GM12878 (cell line): ENCODE measurements around the gene TTLL13. TPM values are rescaled to one million over a fixed set of nuclear protein-coding genes. Genes with fewer than 3 reads are reported as not detected.

Experiments
- CBFB ChIP-seq: IDR thresholded peaks from 2 replicates; pipeline ENCODE4 v1.6.1; 2016; ENCODE audit warnings: antibody characterized with exemption, low read depth
- EGR1 ChIP-seq, 2 experiments: IDR thresholded peaks; 1 replicate in 1 of 2; 2 replicates in 1 of 2; pipeline ENCODE4 v1.6.1; 2011 to 2012; ENCODE audit warnings: low read depth in 2 of 2, low read length in 2 of 2, borderline replicate concordance in 1 of 2, mild to moderate bottlenecking in 1 of 2, moderate library complexity in 1 of 2
- ETV6 ChIP-seq, 2 experiments: fragments of 450-650 bp in 1 of 2; IDR thresholded peaks in 1 of 2; conservative IDR thresholded peaks in 1 of 2; 2 replicates each; pipeline ENCODE4 v1.6.1; 2014; ENCODE audit warnings: antibody characterized with exemption in 1 of 2, borderline replicate concordance in 1 of 2, low read depth in 1 of 2, mild to moderate bottlenecking in 1 of 2, moderate library complexity in 1 of 2
- HDAC2 ChIP-seq: fragments of 200-600 bp; sonication (generic); IDR thresholded peaks from 2 replicates; pipeline ENCODE4 v1.6.1; 2017
- IKZF1 ChIP-seq: fragments of 450-650 bp; conservative IDR thresholded peaks from 2 replicates; pipeline ENCODE4 v1.6.1; 2017; ENCODE audit warnings: antibody characterized with exemption, mild to moderate bottlenecking
- NFYB ChIP-seq: IDR thresholded peaks from 2 replicates; pipeline ENCODE4 v1.6.1; 2011; ENCODE audit warnings: low read depth, mild to moderate bottlenecking, low read length, improper control_type of control experiment, moderate library complexity; ENCODE audit not compliant: insufficient read depth
- NKRF ChIP-seq: fragments of 450-650 bp; conservative IDR thresholded peaks from 2 replicates; pipeline ENCODE4 v1.6.1; 2017; ENCODE audit warnings: mild to moderate bottlenecking, moderate library complexity
- NR2C2 ChIP-seq: IDR thresholded peaks from 2 replicates; pipeline ENCODE4 v1.6.1; 2011; ENCODE audit warnings: borderline replicate concordance, low read depth; ENCODE audit not compliant: control insufficient read depth, insufficient read length
- PKNOX1 ChIP-seq: fragments of 450-650 bp; IDR thresholded peaks from 2 replicates; pipeline ENCODE4 v1.6.1; 2016; ENCODE audit warnings: mild to moderate bottlenecking
- PRDM15 ChIP-seq: fragments of 450-650 bp; formaldehyde crosslinking; IDR thresholded peaks from 2 replicates; pipeline ENCODE4 v1.4.0; 2020; ENCODE audit warnings: mild to moderate bottlenecking, moderate library complexity
- RAD51 ChIP-seq: fragments of 450-650 bp; IDR thresholded peaks from 2 replicates; pipeline ENCODE4 v1.6.1; 2016; ENCODE audit warnings: moderate library complexity, mild to moderate bottlenecking, inconsistent platforms
- YY1 ChIP-seq: IDR thresholded peaks from 2 replicates; pipeline ENCODE4 v1.6.1; 2011; ENCODE audit warnings: low read depth, mild to moderate bottlenecking, low read length
- ZNF24 ChIP-seq: fragments of 450-650 bp; IDR thresholded peaks from 2 replicates; pipeline ENCODE4 v1.6.1; 2017; ENCODE audit warnings: antibody characterized with exemption, mild to moderate bottlenecking
- polyA plus RNA-seq, 11 experiments: library from polyadenylated mRNA; depleted of rRNA in 4 of 11; unstranded in 6 of 11; stranded (reverse) in 5 of 11; fragments of >200 nt; fragmentation: Nextera tagmentation in 4 of 11; fragmentation: Illumina TruSeq in 1 of 11; extraction: Ambion mirVana in 4 of 11; extraction: Trizol in 1 of 11; gene quantifications; 1 replicate in 1 of 11; 2 replicates in 10 of 11; pipeline versions ENCODE4 v1.2.1 to v1.2.3, GENCODE V29; 2011 to 2016; ENCODE audit warnings: inconsistent platforms in 2 of 11, missing spikeins in 2 of 11, low read depth in 1 of 11
- total RNA-seq, 4 experiments: library from RNA; depleted of rRNA in 3 of 4; stranded (reverse); fragments of >200 nt in 3 of 4; fragmentation: Illumina TruSeq in 1 of 4; extraction: Trizol in 1 of 4; gene quantifications; 2 replicates each; pipeline versions ENCODE4 v1.2.1 to v1.2.3, GENCODE V29; 2013 to 2021
- TF ChIP-seq, protein P1 (sequence below): fragments of 450-650 bp; formaldehyde crosslinking; IDR thresholded peaks from 2 replicates; pipeline ENCODE4 v1.5.0; 2022; ENCODE audit warnings: mild to moderate bottlenecking, missing genetic modification characterization
- TF ChIP-seq, protein P2 (sequence below): fragments of 450-650 bp; IDR thresholded peaks from 2 replicates; pipeline ENCODE4 v1.6.1; 2017; ENCODE audit warnings: mild to moderate bottlenecking, moderate library complexity

TTLL13 gene
- total and polyA plus RNA-seq, 10 of the 15 experiments (the other 5 are each of a cell fraction or from before 2014, with no cell fraction given), result 0.03 to 0.32 (median 0.13) TPM; not detected in 1

DNA sequence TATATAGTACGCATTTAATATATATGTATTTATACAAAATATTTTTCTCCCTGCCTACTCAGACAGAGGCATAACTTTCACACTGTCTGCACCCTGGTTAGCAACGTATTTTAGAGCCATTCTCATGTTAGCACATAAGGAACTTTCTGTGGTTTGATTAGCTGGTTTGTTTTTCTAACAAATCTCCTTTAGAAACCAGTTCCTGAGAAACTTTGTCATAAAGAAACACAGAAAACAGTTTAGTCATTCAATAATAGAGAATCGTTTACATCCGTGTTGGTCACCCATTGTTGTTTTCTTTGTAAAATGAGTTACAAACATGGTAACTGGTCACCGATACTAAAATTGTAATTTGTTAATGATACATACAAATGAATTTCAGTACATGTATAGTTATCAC, 10.2 kb downstream of the TTLL13 start (continued):
- TF ChIP-seq NFYB (no peak), EGR1 (IDR thresholded peaks at IDR 0.05; ENCODE audit: borderline replicate concordance in 1 of 2, low read depth in 2 of 2, low read length in 2 of 2) (no peak), NR2C2 (no peak), HDAC2 (no peak), PRDM15 (CRISPR knock-in tag) (no peak), IKZF1 (0 out of 2 replicates have a peak, but pooled peaks have one; percentile 16), NKRF (no peak), ETV6 (conservative IDR thresholded peaks at IDR 0.05 in 1 of 2, IDR thresholded peaks at IDR 0.05 in 1 of 2; ENCODE audit: borderline replicate concordance in 1 of 2, low read depth in 1 of 2) (no peak), CBFB (peak; percentile 54; the same call in 1 of the 2 replicates), PKNOX1 (no peak), YY1 (no peak), ZNF24 (no peak), RAD51 (no peak)
- TF ChIP-seq, protein P1, sequence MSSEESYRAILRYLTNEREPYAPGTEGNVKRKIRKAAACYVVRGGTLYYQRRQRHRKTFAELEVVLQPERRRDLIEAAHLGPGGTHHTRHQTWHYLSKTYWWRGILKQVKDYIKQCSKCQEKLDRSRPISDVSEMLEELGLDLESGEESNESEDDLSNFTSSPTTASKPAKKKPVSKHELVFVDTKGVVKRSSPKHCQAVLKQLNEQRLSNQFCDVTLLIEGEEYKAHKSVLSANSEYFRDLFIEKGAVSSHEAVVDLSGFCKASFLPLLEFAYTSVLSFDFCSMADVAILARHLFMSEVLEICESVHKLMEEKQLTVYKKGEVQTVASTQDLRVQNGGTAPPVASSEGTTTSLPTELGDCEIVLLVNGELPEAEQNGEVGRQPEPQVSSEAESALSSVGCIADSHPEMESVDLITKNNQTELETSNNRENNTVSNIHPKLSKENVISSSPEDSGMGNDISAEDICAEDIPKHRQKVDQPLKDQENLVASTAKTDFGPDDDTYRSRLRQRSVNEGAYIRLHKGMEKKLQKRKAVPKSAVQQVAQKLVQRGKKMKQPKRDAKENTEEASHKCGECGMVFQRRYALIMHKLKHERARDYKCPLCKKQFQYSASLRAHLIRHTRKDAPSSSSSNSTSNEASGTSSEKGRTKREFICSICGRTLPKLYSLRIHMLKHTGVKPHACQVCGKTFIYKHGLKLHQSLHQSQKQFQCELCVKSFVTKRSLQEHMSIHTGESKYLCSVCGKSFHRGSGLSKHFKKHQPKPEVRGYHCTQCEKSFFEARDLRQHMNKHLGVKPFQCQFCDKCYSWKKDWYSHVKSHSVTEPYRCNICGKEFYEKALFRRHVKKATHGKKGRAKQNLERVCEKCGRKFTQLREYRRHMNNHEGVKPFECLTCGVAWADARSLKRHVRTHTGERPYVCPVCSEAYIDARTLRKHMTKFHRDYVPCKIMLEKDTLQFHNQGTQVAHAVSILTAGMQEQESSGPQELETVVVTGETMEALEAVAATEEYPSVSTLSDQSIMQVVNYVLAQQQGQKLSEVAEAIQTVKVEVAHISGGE, result no peak
- TF ChIP-seq, protein P2, sequence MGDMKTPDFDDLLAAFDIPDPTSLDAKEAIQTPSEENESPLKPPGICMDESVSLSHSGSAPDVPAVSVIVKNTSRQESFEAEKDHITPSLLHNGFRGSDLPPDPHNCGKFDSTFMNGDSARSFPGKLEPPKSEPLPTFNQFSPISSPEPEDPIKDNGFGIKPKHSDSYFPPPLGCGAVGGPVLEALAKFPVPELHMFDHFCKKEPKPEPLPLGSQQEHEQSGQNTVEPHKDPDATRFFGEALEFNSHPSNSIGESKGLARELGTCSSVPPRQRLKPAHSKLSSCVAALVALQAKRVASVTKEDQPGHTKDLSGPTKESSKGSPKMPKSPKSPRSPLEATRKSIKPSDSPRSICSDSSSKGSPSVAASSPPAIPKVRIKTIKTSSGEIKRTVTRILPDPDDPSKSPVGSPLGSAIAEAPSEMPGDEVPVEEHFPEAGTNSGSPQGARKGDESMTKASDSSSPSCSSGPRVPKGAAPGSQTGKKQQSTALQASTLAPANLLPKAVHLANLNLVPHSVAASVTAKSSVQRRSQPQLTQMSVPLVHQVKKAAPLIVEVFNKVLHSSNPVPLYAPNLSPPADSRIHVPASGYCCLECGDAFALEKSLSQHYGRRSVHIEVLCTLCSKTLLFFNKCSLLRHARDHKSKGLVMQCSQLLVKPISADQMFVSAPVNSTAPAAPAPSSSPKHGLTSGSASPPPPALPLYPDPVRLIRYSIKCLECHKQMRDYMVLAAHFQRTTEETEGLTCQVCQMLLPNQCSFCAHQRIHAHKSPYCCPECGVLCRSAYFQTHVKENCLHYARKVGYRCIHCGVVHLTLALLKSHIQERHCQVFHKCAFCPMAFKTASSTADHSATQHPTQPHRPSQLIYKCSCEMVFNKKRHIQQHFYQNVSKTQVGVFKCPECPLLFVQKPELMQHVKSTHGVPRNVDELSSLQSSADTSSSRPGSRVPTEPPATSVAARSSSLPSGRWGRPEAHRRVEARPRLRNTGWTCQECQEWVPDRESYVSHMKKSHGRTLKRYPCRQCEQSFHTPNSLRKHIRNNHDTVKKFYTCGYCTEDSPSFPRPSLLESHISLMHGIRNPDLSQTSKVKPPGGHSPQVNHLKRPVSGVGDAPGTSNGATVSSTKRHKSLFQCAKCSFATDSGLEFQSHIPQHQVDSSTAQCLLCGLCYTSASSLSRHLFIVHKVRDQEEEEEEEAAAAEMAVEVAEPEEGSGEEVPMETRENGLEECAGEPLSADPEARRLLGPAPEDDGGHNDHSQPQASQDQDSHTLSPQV, result no peak
